H9 (cell line): ENCODE results near the gene FBXO39. TPM values are rescaled to one million over a fixed set of nuclear protein-coding genes. Genes with fewer than 3 reads are reported as not detected.

Experiments
- DNase-seq: peaks from one replicate; pipeline ENCODE4 v3.0.0-alpha.2; 2017
- H2AFZ ChIP-seq: one replicate; pipeline ENCODE4 v1.6.1; 2013; ENCODE audit warnings: mild to moderate bottlenecking, low read length, control low read depth, moderate library complexity
- H2AK5ac ChIP-seq: 2 replicates; pipeline ENCODE4 v1.6.1; 2013; ENCODE audit warnings: low read length, control low read depth, mixed read lengths; ENCODE audit not compliant: insufficient read length
- H2BK120ac ChIP-seq: one replicate; pipeline ENCODE4 v1.6.1; 2013; ENCODE audit warnings: low read depth, mild to moderate bottlenecking, low read length, control low read depth, inconsistent platforms; ENCODE audit not compliant: poor library complexity, severe bottlenecking
- H2BK12ac ChIP-seq: 2 replicates; pipeline ENCODE4 v1.6.1; 2013; ENCODE audit warnings: low read length, control low read depth, mixed read lengths, low read depth; ENCODE audit not compliant: insufficient read length
- H2BK15ac ChIP-seq: 2 replicates; pipeline ENCODE4 v1.6.1; 2013; ENCODE audit warnings: low read depth, low read length, control low read depth
- H2BK20ac ChIP-seq: one replicate; pipeline ENCODE4 v1.6.1; 2013; ENCODE audit warnings: low read depth, mild to moderate bottlenecking, low read length, control low read depth, inconsistent platforms; ENCODE audit not compliant: poor library complexity, severe bottlenecking
- H2BK5ac ChIP-seq: 2 replicates; pipeline ENCODE4 v1.6.1; 2013; ENCODE audit warnings: low read length, control low read depth, mixed read lengths; ENCODE audit not compliant: insufficient read length
- H3K14ac ChIP-seq: 2 replicates; pipeline ENCODE4 v1.6.1; 2013; ENCODE audit warnings: low read length, control low read depth; ENCODE audit not compliant: insufficient read depth
- H3K18ac ChIP-seq: 2 replicates; pipeline ENCODE4 v1.6.1; 2013; ENCODE audit warnings: low read depth, mild to moderate bottlenecking, mixed read lengths, low read length, control low read depth; ENCODE audit not compliant: insufficient read length
- H3K23ac ChIP-seq: 2 replicates; pipeline ENCODE4 v1.6.1; 2013; ENCODE audit warnings: low read length, control low read depth, mixed read lengths, low read depth; ENCODE audit not compliant: insufficient read length
- H3K23me2 ChIP-seq: 2 replicates; pipeline ENCODE4 v1.6.1; 2013; ENCODE audit warnings: low read depth, mild to moderate bottlenecking, mixed read lengths, low read length, control low read depth; ENCODE audit not compliant: insufficient read length, poor library complexity, severe bottlenecking
- H3K27ac ChIP-seq: 2 replicates; pipeline ENCODE4 v1.5.1; 2013; ENCODE audit warnings: low read length, control low read depth, mixed read lengths, low read depth; ENCODE audit not compliant: insufficient read length
- H3K27me3 ChIP-seq: 2 replicates; pipeline ENCODE4 v1.6.1; 2013; ENCODE audit warnings: low read length, control low read depth, inconsistent platforms; ENCODE audit not compliant: insufficient read depth
- H3K4ac ChIP-seq: 2 replicates; pipeline ENCODE4 v1.6.1; 2013; ENCODE audit warnings: low read depth, mild to moderate bottlenecking, control low read depth, inconsistent platforms, low read length, moderate library complexity
- H3K4me1 ChIP-seq: 2 replicates; pipeline ENCODE4 v1.6.1; 2013; ENCODE audit warnings: low read length, control low read depth, inconsistent platforms; ENCODE audit not compliant: insufficient read depth
- H3K4me2 ChIP-seq: 2 replicates; pipeline ENCODE4 v1.6.1; 2013; ENCODE audit warnings: low read length, control low read depth, mixed read lengths; ENCODE audit not compliant: insufficient read length, insufficient read depth
- H3K56ac ChIP-seq: 2 replicates; pipeline ENCODE4 v1.6.1; 2013; ENCODE audit warnings: low read depth, mild to moderate bottlenecking, mixed read lengths, low read length, control low read depth; ENCODE audit not compliant: insufficient read length
- H3K79me1 ChIP-seq: 2 replicates; pipeline ENCODE4 v1.6.1; 2013; ENCODE audit warnings: low read depth, mild to moderate bottlenecking, moderate library complexity, low read length, control low read depth, inconsistent platforms; ENCODE audit not compliant: insufficient read depth, poor library complexity, severe bottlenecking
- H3K79me2 ChIP-seq: 2 replicates; pipeline ENCODE4 v1.6.1; 2013; ENCODE audit warnings: low read length, control low read depth, inconsistent platforms; ENCODE audit not compliant: insufficient read depth
- H3K9ac ChIP-seq: 2 replicates; pipeline ENCODE4 v1.6.1; 2013; ENCODE audit warnings: low read length, control low read depth, mixed read lengths; ENCODE audit not compliant: insufficient read length; ENCODE audit errors: extremely low read depth
- H3K9me3 ChIP-seq: one replicate; pipeline ENCODE4 v1.6.1; 2013; ENCODE audit warnings: low read depth, low read length, inconsistent platforms; ENCODE audit not compliant: control insufficient read depth
- H3T11ph ChIP-seq: one replicate; pipeline ENCODE4 v1.6.1; 2013; ENCODE audit warnings: mild to moderate bottlenecking, low read length, control low read depth, inconsistent platforms
- H4K20me1 ChIP-seq: one replicate; pipeline ENCODE4 v1.6.1; 2013; ENCODE audit not compliant: control insufficient read depth, insufficient read length, insufficient read depth
- H4K5ac ChIP-seq: 2 replicates; pipeline ENCODE4 v1.6.1; 2013; ENCODE audit warnings: low read depth, mild to moderate bottlenecking, mixed read lengths, low read length, control low read depth; ENCODE audit not compliant: insufficient read length
- H4K8ac ChIP-seq: replicated peaks from 2 replicates; pipeline ENCODE4 v1.6.1; 2013; ENCODE audit warnings: low read length, control low read depth, mixed read lengths, low read depth; ENCODE audit not compliant: insufficient read length
- H4K91ac ChIP-seq: 2 replicates; pipeline ENCODE4 v1.6.1; 2013; ENCODE audit warnings: low read depth, mild to moderate bottlenecking, moderate library complexity, mixed read lengths, low read length, control low read depth; ENCODE audit not compliant: insufficient read length
- H3K27ac Mint-ChIP-seq, 3 experiments: 2 replicates in 2 of 3; 3 replicates in 1 of 3; pipeline ENCODE4 v1.8.0; 2020 to 2021; ENCODE audit warnings: mixed read lengths in 3 of 3, mild to moderate bottlenecking in 1 of 3, moderate library complexity in 1 of 3
- H3K27me3 Mint-ChIP-seq: 2 replicates; pipeline ENCODE4 v1.8.0; 2021; ENCODE audit warnings: low read depth, mild to moderate bottlenecking, moderate library complexity, mixed read lengths
- H3K36me3 Mint-ChIP-seq, 3 experiments: 2 replicates in 2 of 3; 3 replicates in 1 of 3; pipeline ENCODE4 v1.8.0; 2020 to 2021; ENCODE audit warnings: low read depth in 3 of 3, mixed read lengths in 3 of 3; ENCODE audit not compliant: insufficient read depth in 1 of 3
- H3K4me1 Mint-ChIP-seq, 2 experiments: 2 replicates each; pipeline ENCODE4 v1.8.0; 2020; ENCODE audit warnings: mixed read lengths in 2 of 2
- H3K4me3 Mint-ChIP-seq, 2 experiments: 2 replicates in 1 of 2; 3 replicates in 1 of 2; pipeline ENCODE4 v1.8.0; 2020 to 2021; ENCODE audit warnings: mild to moderate bottlenecking in 2 of 2, mixed read lengths in 2 of 2, moderate library complexity in 1 of 2
- H3K9me3 Mint-ChIP-seq, 2 experiments: 2 replicates in 1 of 2; 3 replicates in 1 of 2; pipeline ENCODE4 v1.8.0; 2020; ENCODE audit warnings: mild to moderate bottlenecking in 2 of 2, mixed read lengths in 2 of 2, moderate library complexity in 1 of 2
- WGBS: extraction: QIAGEN DNeasy Blood & Tissue Kit; methylation state at CpG from one replicate; pipeline ENCODE4 v1.1.7; 2013; ENCODE audit warnings: missing lambda C conversion rate, low lambda C conversion rate, mixed read lengths; ENCODE audit not compliant: insufficient read length; ENCODE audit errors: extremely low coverage; 5-methylcytosine and 5-hydroxymethylcytosine counted together
- total RNA-seq: library from RNA; stranded (reverse); gene quantifications from 2 replicates; pipeline ENCODE4 v1.2.1, GENCODE V29; 2021
- TF ChIP-seq, protein P1 (sequence below): fragments of 200-600 bp; sonication (generic); conservative IDR thresholded peaks from 3 replicates; pipeline ENCODE4 v1.8.0; 2021; ENCODE audit warnings: antibody characterized with exemption, mild to moderate bottlenecking

FBXO39 gene
- total RNA-seq, 1 experiment from 2014 or later, result not detected

DNA sequence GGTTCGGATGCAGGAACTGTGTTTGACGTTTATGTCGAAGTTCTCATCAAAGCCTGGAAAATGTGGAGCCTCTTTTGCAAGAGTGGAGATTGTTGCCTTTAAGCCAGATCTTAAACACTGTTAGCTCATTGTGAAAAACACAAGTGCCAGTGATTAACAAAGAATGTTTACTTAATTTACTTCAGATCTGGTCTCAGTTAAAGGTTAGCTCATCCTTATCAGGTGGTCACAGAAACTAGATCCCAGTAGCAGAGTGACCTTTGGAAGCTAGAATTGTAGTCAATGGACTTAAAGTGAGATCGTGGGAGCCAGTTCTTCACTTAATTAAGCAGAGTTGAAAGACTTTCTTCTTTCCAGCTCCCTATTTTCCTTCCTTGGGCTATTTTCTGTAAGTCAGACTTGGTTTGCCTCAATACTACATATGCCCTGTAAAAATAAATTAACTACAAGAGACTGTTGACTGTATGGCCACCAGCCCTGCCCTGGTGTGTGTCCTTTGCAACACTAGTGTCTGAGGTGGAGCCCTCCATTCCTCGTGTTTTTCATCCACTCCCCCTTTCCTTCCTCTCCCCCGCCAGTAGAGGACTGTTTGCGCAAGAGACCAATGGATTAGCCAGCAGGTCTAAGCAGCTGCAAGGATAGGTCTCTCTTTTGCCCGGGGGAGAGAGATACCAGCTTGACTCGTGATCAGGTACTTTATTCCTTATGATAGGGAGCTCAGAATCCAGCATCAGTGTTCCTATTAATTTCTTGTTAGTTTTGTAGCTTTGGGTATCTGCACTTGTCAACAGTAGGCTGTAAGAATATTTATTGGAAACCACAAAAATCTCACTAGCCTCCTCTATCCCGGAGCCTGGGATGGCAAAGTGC, 20.2 kb downstream of the FBXO39 start:
- Histone ChIP-seq H2BK15ac (no peak overlapping the region), H4K5ac (no peak overlapping the region), H3K4ac (no peak overlapping the region), H2BK20ac (no peak overlapping the region), H3T11ph (no peak overlapping the region), H3K4me1 (no peaks in the 10 kb centered on the region), H3K9me3 (no peaks in the 10 kb centered on the region), H3K27me3 (no peaks in the 10 kb centered on the region), H3K4me2 (no peak overlapping the region), H2AK5ac (no peak overlapping the region), H3K14ac (no peak overlapping the region), H2AFZ (no peak overlapping the region), H3K18ac (no peak overlapping the region), H4K20me1 (no peaks in the 10 kb centered on the region), H2BK12ac (no peak overlapping the region), H3K9ac (no peak overlapping the region), H3K23me2 (no peaks in the 10 kb centered on the region), H2BK120ac (no peak overlapping the region), H3K79me2 (no peaks in the 10 kb centered on the region), H4K91ac (no peak overlapping the region), H3K23ac (no peak overlapping the region), H4K8ac (no peak overlapping the region), H3K56ac (no peak overlapping the region), H3K79me1 (no peaks in the 10 kb centered on the region), H2BK5ac (no peak overlapping the region), H3K27ac (no peak overlapping the region)
- peaks cover 25% of the 10 kb centered on the region for H3K27me3 Mint-ChIP-seq
- H3K9me3 Mint-ChIP-seq, result no peaks in the 10 kb centered on the region
- no peak for DNase-seq
- TF ChIP-seq, protein P1, sequence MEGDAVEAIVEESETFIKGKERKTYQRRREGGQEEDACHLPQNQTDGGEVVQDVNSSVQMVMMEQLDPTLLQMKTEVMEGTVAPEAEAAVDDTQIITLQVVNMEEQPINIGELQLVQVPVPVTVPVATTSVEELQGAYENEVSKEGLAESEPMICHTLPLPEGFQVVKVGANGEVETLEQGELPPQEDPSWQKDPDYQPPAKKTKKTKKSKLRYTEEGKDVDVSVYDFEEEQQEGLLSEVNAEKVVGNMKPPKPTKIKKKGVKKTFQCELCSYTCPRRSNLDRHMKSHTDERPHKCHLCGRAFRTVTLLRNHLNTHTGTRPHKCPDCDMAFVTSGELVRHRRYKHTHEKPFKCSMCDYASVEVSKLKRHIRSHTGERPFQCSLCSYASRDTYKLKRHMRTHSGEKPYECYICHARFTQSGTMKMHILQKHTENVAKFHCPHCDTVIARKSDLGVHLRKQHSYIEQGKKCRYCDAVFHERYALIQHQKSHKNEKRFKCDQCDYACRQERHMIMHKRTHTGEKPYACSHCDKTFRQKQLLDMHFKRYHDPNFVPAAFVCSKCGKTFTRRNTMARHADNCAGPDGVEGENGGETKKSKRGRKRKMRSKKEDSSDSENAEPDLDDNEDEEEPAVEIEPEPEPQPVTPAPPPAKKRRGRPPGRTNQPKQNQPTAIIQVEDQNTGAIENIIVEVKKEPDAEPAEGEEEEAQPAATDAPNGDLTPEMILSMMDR, result no peak
- no peaks in the 10 kb centered on the region for H3K36me3 Mint-ChIP-seq
- H3K4me1 Mint-ChIP-seq, result peaks cover 18 to 20% of the 10 kb centered on the region in 2 experiments
- WGBS, result no CpG with 5 or more reads among the region's 10 CpGs
- no peak overlapping the region for H3K4me3 Mint-ChIP-seq
- H3K27ac Mint-ChIP-seq, result no peak overlapping the region
